ENCODE results near the gene CHN1. TPM values are rescaled to one million over a fixed set of nuclear protein-coding genes. Genes with fewer than 3 reads are reported as not detected.

CHN1 gene
- total RNA-seq, 1 experiment from 2014 or later: 0.37 TPM

- H3K9me2 ChIP-seq (replicated peaks; ENCODE audit: insufficient read depth, low read length): no peaks in the 10 kb centered on the region
- H3K36me3 ChIP-seq (ENCODE audit: insufficient read depth, low read length): no peaks in the 10 kb centered on the region
- no peak overlapping the region for H2AFZ ChIP-seq (ENCODE audit: low read length)
- H3K27ac ChIP-seq (ENCODE audit: low read length): no peak overlapping the region
- H3K9me3 ChIP-seq (ENCODE audit: low read length): no peaks in the 10 kb centered on the region
- peaks cover 3% of the 10 kb centered on the region; the same call in 1 of the 2 replicates for H3K4me1 ChIP-seq (ENCODE audit: low read length)
- no peak overlapping the region for H3K9ac ChIP-seq (ENCODE audit: low read length)
- H3K4me2 ChIP-seq (ENCODE audit: low read depth, low read length, poor library complexity, severe bottlenecking): no peak overlapping the region
- H3K79me2 ChIP-seq (ENCODE audit: low read length): no peaks in the 10 kb centered on the region
- H3K4me3 ChIP-seq (ENCODE audit: low read length): no peak overlapping the region
- H4K20me1 ChIP-seq (ENCODE audit: insufficient read depth, low read depth, low read length): no peaks in the 10 kb centered on the region
- H3K27me3 ChIP-seq (ENCODE audit: low read length): no peaks in the 10 kb centered on the region
- DNase-seq: no peak
These were observed 30.6 kb upstream of the CHN1 start for GRCh38 chr2:175035806-175036205.

- Histone ChIP-seq H3K27ac (ENCODE audit: low read length) (no peak overlapping the region), H3K9me2 (replicated peaks; ENCODE audit: insufficient read depth, low read length) (no peaks in the 10 kb centered on the region), H4K20me1 (ENCODE audit: insufficient read depth, low read depth, low read length) (no peaks in the 10 kb centered on the region), H3K79me2 (ENCODE audit: low read length) (no peaks in the 10 kb centered on the region), H3K36me3 (ENCODE audit: insufficient read depth, low read length) (no peaks in the 10 kb centered on the region), H3K4me1 (ENCODE audit: low read length) (peaks cover 3% of the 10 kb centered on the region; the same call in 1 of the 2 replicates), H3K9ac (ENCODE audit: low read length) (no peak overlapping the region), H3K4me3 (ENCODE audit: low read length) (no peak overlapping the region), H3K27me3 (ENCODE audit: low read length) (no peaks in the 10 kb centered on the region), H3K4me2 (ENCODE audit: low read depth, low read length, poor library complexity, severe bottlenecking) (no peak overlapping the region), H2AFZ (ENCODE audit: low read length) (no peak overlapping the region), H3K9me3 (ENCODE audit: low read length) (no peaks in the 10 kb centered on the region)
- DNase-seq: no peak
These were observed 29.5 kb upstream of the CHN1 start for GRCh38 chr2:175034716-175035115.

- DNase-seq: peak; percentile 75
- Histone ChIP-seq H3K27ac (ENCODE audit: low read length) (no peak overlapping the region), H3K79me2 (ENCODE audit: low read length) (no peaks in the 10 kb centered on the region), H3K4me3 (ENCODE audit: low read length) (no peak overlapping the region), H4K20me1 (ENCODE audit: insufficient read depth, low read depth, low read length) (no peaks in the 10 kb centered on the region), H3K9me2 (replicated peaks; ENCODE audit: insufficient read depth, low read length) (no peaks in the 10 kb centered on the region), H3K4me2 (ENCODE audit: low read depth, low read length, poor library complexity, severe bottlenecking) (no peak overlapping the region), H3K9ac (ENCODE audit: low read length) (no peak overlapping the region), H3K27me3 (ENCODE audit: low read length) (no peaks in the 10 kb centered on the region), H2AFZ (ENCODE audit: low read length) (no peak overlapping the region), H3K4me1 (ENCODE audit: low read length) (no peaks in the 10 kb centered on the region), H3K36me3 (ENCODE audit: insufficient read depth, low read length) (no peaks in the 10 kb centered on the region), H3K9me3 (ENCODE audit: low read length) (no peaks in the 10 kb centered on the region)
These were observed 25.4 kb upstream of the CHN1 start for GRCh38 chr2:175030380-175031271.

- Histone ChIP-seq H2AFZ (ENCODE audit: low read length) (no peak overlapping the region), H3K9me2 (replicated peaks; ENCODE audit: insufficient read depth, low read length) (no peaks in the 10 kb centered on the region), H3K27me3 (ENCODE audit: low read length) (no peaks in the 10 kb centered on the region), H3K36me3 (ENCODE audit: insufficient read depth, low read length) (no peaks in the 10 kb centered on the region), H3K79me2 (ENCODE audit: low read length) (no peaks in the 10 kb centered on the region), H4K20me1 (ENCODE audit: insufficient read depth, low read depth, low read length) (no peaks in the 10 kb centered on the region), H3K9me3 (ENCODE audit: low read length) (no peaks in the 10 kb centered on the region), H3K4me2 (ENCODE audit: low read depth, low read length, poor library complexity, severe bottlenecking) (no peak overlapping the region), H3K4me1 (ENCODE audit: low read length) (no peaks in the 10 kb centered on the region), H3K27ac (ENCODE audit: low read length) (no peak overlapping the region), H3K9ac (ENCODE audit: low read length) (no peak overlapping the region), H3K4me3 (ENCODE audit: low read length) (no peak overlapping the region)
- DNase-seq: no peak
These were observed 22.6 kb upstream of the CHN1 start for GRCh38 chr2:175027755-175028154.

GRCh38 chr2:175026385-175026784, 21.2 kb upstream of the CHN1 start:
- Histone ChIP-seq H3K27me3 (ENCODE audit: low read length) (no peaks in the 10 kb centered on the region), H3K4me2 (ENCODE audit: low read depth, low read length, poor library complexity, severe bottlenecking) (no peak overlapping the region), H3K4me3 (ENCODE audit: low read length) (no peak overlapping the region), H3K4me1 (ENCODE audit: low read length) (no peaks in the 10 kb centered on the region), H3K27ac (ENCODE audit: low read length) (no peak overlapping the region), H3K36me3 (ENCODE audit: insufficient read depth, low read length) (no peaks in the 10 kb centered on the region), H3K9me3 (ENCODE audit: low read length) (no peaks in the 10 kb centered on the region), H3K9ac (ENCODE audit: low read length) (no peak overlapping the region), H4K20me1 (ENCODE audit: insufficient read depth, low read depth, low read length) (no peaks in the 10 kb centered on the region), H3K9me2 (replicated peaks; ENCODE audit: insufficient read depth, low read length) (no peaks in the 10 kb centered on the region), H3K79me2 (ENCODE audit: low read length) (no peaks in the 10 kb centered on the region), H2AFZ (ENCODE audit: low read length) (no peak overlapping the region)
- DNase-seq: no peak

- Histone ChIP-seq H3K79me2 (ENCODE audit: low read length) (no peaks in the 10 kb centered on the region), H3K9me2 (replicated peaks; ENCODE audit: insufficient read depth, low read length) (no peaks in the 10 kb centered on the region), H2AFZ (ENCODE audit: low read length) (no peak overlapping the region), H3K9me3 (ENCODE audit: low read length) (no peaks in the 10 kb centered on the region), H3K36me3 (ENCODE audit: insufficient read depth, low read length) (no peaks in the 10 kb centered on the region), H3K4me1 (ENCODE audit: low read length) (no peaks in the 10 kb centered on the region), H3K4me3 (ENCODE audit: low read length) (no peak overlapping the region), H3K27me3 (ENCODE audit: low read length) (no peaks in the 10 kb centered on the region), H4K20me1 (ENCODE audit: insufficient read depth, low read depth, low read length) (no peaks in the 10 kb centered on the region), H3K9ac (ENCODE audit: low read length) (no peak overlapping the region), H3K27ac (ENCODE audit: low read length) (no peak overlapping the region), H3K4me2 (ENCODE audit: low read depth, low read length, poor library complexity, severe bottlenecking) (no peak overlapping the region)
- no peak for DNase-seq
These were observed 20.8 kb upstream of the CHN1 start for GRCh38 chr2:175025946-175026345.

GRCh38 chr2:175025233-175025632, 20.1 kb upstream of the CHN1 start:
- Histone ChIP-seq H3K27ac (ENCODE audit: low read length) (no peak overlapping the region), H2AFZ (ENCODE audit: low read length) (no peak overlapping the region), H3K4me1 (ENCODE audit: low read length) (no peaks in the 10 kb centered on the region), H3K9me3 (ENCODE audit: low read length) (no peaks in the 10 kb centered on the region), H3K9ac (ENCODE audit: low read length) (no peak overlapping the region), H3K4me2 (ENCODE audit: low read depth, low read length, poor library complexity, severe bottlenecking) (no peak overlapping the region), H4K20me1 (ENCODE audit: insufficient read depth, low read depth, low read length) (no peaks in the 10 kb centered on the region), H3K9me2 (replicated peaks; ENCODE audit: insufficient read depth, low read length) (no peaks in the 10 kb centered on the region), H3K36me3 (ENCODE audit: insufficient read depth, low read length) (no peaks in the 10 kb centered on the region), H3K27me3 (ENCODE audit: low read length) (no peaks in the 10 kb centered on the region), H3K4me3 (ENCODE audit: low read length) (no peak overlapping the region), H3K79me2 (ENCODE audit: low read length) (no peaks in the 10 kb centered on the region)
- no peak for DNase-seq

GRCh38 chr2:175022923-175023322, 17.7 kb upstream of the CHN1 start:
- Histone ChIP-seq H3K9ac (ENCODE audit: low read length) (no peak overlapping the region), H3K9me3 (ENCODE audit: low read length) (no peaks in the 10 kb centered on the region), H3K4me3 (ENCODE audit: low read length) (no peak overlapping the region), H3K27me3 (ENCODE audit: low read length) (no peaks in the 10 kb centered on the region), H4K20me1 (ENCODE audit: insufficient read depth, low read depth, low read length) (no peaks in the 10 kb centered on the region), H3K27ac (ENCODE audit: low read length) (no peak overlapping the region), H3K9me2 (replicated peaks; ENCODE audit: insufficient read depth, low read length) (no peaks in the 10 kb centered on the region), H2AFZ (ENCODE audit: low read length) (no peak overlapping the region), H3K36me3 (ENCODE audit: insufficient read depth, low read length) (no peaks in the 10 kb centered on the region), H3K79me2 (ENCODE audit: low read length) (no peaks in the 10 kb centered on the region), H3K4me2 (ENCODE audit: low read depth, low read length, poor library complexity, severe bottlenecking) (no peak overlapping the region), H3K4me1 (ENCODE audit: low read length) (no peaks in the 10 kb centered on the region)
- DNase-seq: no peak

All from Karpas-422 (cell line).